Esophagus mucosa (tissue), 1 donor: ENCODE data around the gene NINJ2. TPM values are rescaled to one million over a fixed set of nuclear protein-coding genes. Genes with fewer than 3 reads are reported as not detected.
"Not testable (repeated sequence)": the region's sequence is repeated elsewhere in the genome, so short reads cannot be mapped to it uniquely, and the experiment has no call there.

Experiments
- ATAC-seq: fragments of 200-7000 bp; cut with Tn5 transposase; one replicate; pipeline ENCODE4 v1.9.1; 2020
- total RNA-seq: library from RNA; stranded (reverse); gene quantifications from one replicate; pipeline ENCODE4 v1.2.4, GENCODE V29; 2023
- donor health status: DM: yes; HTN: yes; CAD: no.

The NINJ2 gene
- total RNA-seq, 1 donor from 2014 or later = 2.9 TPM

- ATAC-seq = no peak
Observed at GRCh38 chr12:583251-583869, 79.9 kb downstream of the NINJ2 start.

- ATAC-seq = no peak
Observed at GRCh38 chr12:581746-582145, 81.5 kb downstream of the NINJ2 start.

- ATAC-seq = no peak
Observed at GRCh38 chr12:581321-581720, 81.9 kb downstream of the NINJ2 start.

- ATAC-seq = no peak
Observed at GRCh38 chr12:580813-581212, 82.4 kb downstream of the NINJ2 start.

GRCh38 chr12:579420-580110 lies 83.7 kb downstream of the NINJ2 start:
- no peak for ATAC-seq

- ATAC-seq = no peak
Observed at GRCh38 chr12:578748-579419, 84.4 kb downstream of the NINJ2 start.

GRCh38 chr12:577994-578747 lies 85.1 kb downstream of the NINJ2 start:
- not testable (repeated sequence) for ATAC-seq

- no peak for ATAC-seq
Observed at GRCh38 chr12:576615-577110, 86.6 kb downstream of the NINJ2 start.

- peak; percentile 80 for ATAC-seq
Observed at GRCh38 chr12:575948-576614, 87.2 kb downstream of the NINJ2 start.

GRCh38 chr12:575129-575502 lies 88.1 kb downstream of the NINJ2 start:
- ATAC-seq = peak; percentile 79

- peak; percentile 56 for ATAC-seq
Observed at GRCh38 chr12:574475-575128, 88.6 kb downstream of the NINJ2 start.

GRCh38 chr12:573232-573631 lies 90.0 kb downstream of the NINJ2 start:
- no peak for ATAC-seq

- ATAC-seq = no peak
Observed at GRCh38 chr12:572532-572899, 90.7 kb downstream of the NINJ2 start.

- no peak for ATAC-seq
Observed at GRCh38 chr12:571795-572531, 91.3 kb downstream of the NINJ2 start.

- peak; percentile 37 for ATAC-seq
Observed at GRCh38 chr12:570921-571794, 92.1 kb downstream of the NINJ2 start.

- peak; percentile 66 for ATAC-seq
Observed at GRCh38 chr12:570435-570920, 92.8 kb downstream of the NINJ2 start.

GRCh38 chr12:569803-570434 lies 93.3 kb downstream of the NINJ2 start:
- peak; percentile 76 for ATAC-seq

- ATAC-seq = no peak
Observed at GRCh38 chr12:569091-569676, 94.1 kb downstream of the NINJ2 start.

GRCh38 chr12:568486-568885 lies 94.8 kb downstream of the NINJ2 start:
- no peak for ATAC-seq
